GM23338 (cell line): ENCODE results near the gene DPYSL5.

Experiments used
- CREB1 ChIP-seq: fragments of 250-450 bp; sonication (Bioruptor Pico); IDR thresholded peaks from 2 replicates; pipeline ENCODE4 v1.5.0; 2020; ENCODE audit warnings: low read depth, mild to moderate bottlenecking, moderate library complexity
- EZH2 ChIP-seq: fragments of 200-600 bp; sonication (generic); IDR thresholded peaks from one replicate; pipeline ENCODE4 v1.8.0; 2017; ENCODE audit warnings: antibody characterized with exemption, mild to moderate bottlenecking, low read depth; ENCODE audit not compliant: unreplicated experiment
- EZH2phosphoT487 ChIP-seq: fragments of 200-600 bp; sonication (generic); IDR thresholded peaks from one replicate; pipeline ENCODE4 v1.8.1; 2018; ENCODE audit warnings: antibody characterized with exemption; ENCODE audit not compliant: unreplicated experiment
- JUNB ChIP-seq: IDR thresholded peaks from one replicate; pipeline ENCODE4 v1.6.1; 2016; ENCODE audit warnings: antibody characterized with exemption; ENCODE audit not compliant: unreplicated experiment
- NANOG ChIP-seq: IDR thresholded peaks from 2 replicates; pipeline ENCODE4 v1.6.1; 2016; ENCODE audit warnings: antibody characterized with exemption, borderline replicate concordance
- POLR2AphosphoS5 ChIP-seq: IDR thresholded peaks from 2 replicates; pipeline ENCODE4 v1.6.1; 2016; ENCODE audit warnings: antibody characterized with exemption, low read depth
- STAT1 ChIP-seq: IDR thresholded peaks from one replicate; pipeline ENCODE4 v1.6.1; 2016; ENCODE audit warnings: antibody characterized with exemption; ENCODE audit not compliant: unreplicated experiment
- ZNF114 ChIP-seq: fragments of 250-450 bp; sonication (Bioruptor Pico); IDR thresholded peaks from 2 replicates; pipeline ENCODE4 v1.5.0; 2020; ENCODE audit warnings: mild to moderate bottlenecking, moderate library complexity
- ZNF331 ChIP-seq: fragments of 250-450 bp; sonication (Bioruptor Pico); IDR thresholded peaks from 2 replicates; pipeline ENCODE4 v1.5.0; 2020; ENCODE audit warnings: low read depth, mild to moderate bottlenecking, moderate library complexity
- TF ChIP-seq, protein P1 (sequence below), 2 experiments: fragments of 200-600 bp in 1 of 2; sonication (generic) in 1 of 2; conservative IDR thresholded peaks; 2 replicates each; pipeline versions ENCODE4 v1.5.1 to v1.6.1; 2016 to 2017; ENCODE audit warnings: antibody characterized with exemption in 2 of 2, low read depth in 2 of 2, mild to moderate bottlenecking in 2 of 2, moderate library complexity in 1 of 2
- TF ChIP-seq, protein P2 (sequence below): IDR thresholded peaks from one replicate; pipeline ENCODE4 v1.6.1; 2018; ENCODE audit warnings: antibody characterized with exemption; ENCODE audit not compliant: unreplicated experiment
- TF ChIP-seq, protein P3 (sequence below): IDR thresholded peaks from 2 replicates; pipeline ENCODE4 v1.6.1; 2016; ENCODE audit warnings: antibody characterized with exemption
- TF ChIP-seq, protein P4 (sequence below): fragments of 250-450 bp; sonication (Bioruptor Pico); IDR thresholded peaks from 2 replicates; pipeline ENCODE4 v1.5.0; 2020; ENCODE audit warnings: mild to moderate bottlenecking, moderate library complexity

DNA sequence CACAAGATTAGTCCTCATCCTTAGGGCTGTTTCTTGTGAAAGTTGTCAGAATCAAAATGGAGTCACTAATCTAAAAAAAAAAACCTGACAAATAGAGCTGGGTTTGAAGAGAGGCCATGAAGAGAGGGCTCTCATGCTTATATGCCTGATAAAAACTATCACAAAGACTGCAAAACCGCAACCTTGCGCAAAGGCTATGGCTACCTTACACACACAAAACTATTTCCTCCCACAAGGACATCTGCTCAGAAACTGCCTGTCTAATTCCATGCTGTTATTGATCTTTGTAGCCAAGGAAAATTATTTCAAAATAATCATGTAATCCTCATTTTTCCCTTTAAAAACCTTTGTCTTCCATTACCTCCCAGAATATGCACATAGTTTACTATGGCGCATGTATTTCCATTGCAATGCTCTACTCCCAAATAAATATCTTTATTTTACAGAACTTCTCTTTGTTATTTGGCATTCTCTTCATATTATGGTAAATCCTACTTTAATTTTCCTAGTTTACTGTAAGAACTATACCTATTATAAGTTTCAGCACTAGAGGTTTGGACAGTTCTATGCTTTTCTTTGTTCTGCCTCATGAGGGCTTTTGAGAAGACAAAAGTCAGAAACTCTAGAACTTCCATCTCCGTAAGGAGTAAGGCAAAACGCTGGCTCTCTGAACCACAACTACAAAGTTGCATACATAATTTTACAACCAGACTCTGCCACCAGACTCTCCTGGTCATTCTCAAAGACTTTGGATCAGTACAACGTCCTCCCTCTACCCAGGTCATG lies 9.6 kb upstream of the DPYSL5 start:
- TF ChIP-seq POLR2AphosphoS5 (no peak), EZH2phosphoT487 (no peak), NANOG (no peak), EZH2 (no peak), ZNF114 (no peak), CREB1 (CRISPR knock-in tag) (no peak), ZNF331 (CRISPR knock-in tag) (no peak), STAT1 (no peak), JUNB (no peak)
- TF ChIP-seq, protein P1, sequence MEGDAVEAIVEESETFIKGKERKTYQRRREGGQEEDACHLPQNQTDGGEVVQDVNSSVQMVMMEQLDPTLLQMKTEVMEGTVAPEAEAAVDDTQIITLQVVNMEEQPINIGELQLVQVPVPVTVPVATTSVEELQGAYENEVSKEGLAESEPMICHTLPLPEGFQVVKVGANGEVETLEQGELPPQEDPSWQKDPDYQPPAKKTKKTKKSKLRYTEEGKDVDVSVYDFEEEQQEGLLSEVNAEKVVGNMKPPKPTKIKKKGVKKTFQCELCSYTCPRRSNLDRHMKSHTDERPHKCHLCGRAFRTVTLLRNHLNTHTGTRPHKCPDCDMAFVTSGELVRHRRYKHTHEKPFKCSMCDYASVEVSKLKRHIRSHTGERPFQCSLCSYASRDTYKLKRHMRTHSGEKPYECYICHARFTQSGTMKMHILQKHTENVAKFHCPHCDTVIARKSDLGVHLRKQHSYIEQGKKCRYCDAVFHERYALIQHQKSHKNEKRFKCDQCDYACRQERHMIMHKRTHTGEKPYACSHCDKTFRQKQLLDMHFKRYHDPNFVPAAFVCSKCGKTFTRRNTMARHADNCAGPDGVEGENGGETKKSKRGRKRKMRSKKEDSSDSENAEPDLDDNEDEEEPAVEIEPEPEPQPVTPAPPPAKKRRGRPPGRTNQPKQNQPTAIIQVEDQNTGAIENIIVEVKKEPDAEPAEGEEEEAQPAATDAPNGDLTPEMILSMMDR (conservative IDR thresholded peaks at IDR 0.05; ENCODE audit: low read depth in 2 of 2): no peak
- TF ChIP-seq, protein P2, sequence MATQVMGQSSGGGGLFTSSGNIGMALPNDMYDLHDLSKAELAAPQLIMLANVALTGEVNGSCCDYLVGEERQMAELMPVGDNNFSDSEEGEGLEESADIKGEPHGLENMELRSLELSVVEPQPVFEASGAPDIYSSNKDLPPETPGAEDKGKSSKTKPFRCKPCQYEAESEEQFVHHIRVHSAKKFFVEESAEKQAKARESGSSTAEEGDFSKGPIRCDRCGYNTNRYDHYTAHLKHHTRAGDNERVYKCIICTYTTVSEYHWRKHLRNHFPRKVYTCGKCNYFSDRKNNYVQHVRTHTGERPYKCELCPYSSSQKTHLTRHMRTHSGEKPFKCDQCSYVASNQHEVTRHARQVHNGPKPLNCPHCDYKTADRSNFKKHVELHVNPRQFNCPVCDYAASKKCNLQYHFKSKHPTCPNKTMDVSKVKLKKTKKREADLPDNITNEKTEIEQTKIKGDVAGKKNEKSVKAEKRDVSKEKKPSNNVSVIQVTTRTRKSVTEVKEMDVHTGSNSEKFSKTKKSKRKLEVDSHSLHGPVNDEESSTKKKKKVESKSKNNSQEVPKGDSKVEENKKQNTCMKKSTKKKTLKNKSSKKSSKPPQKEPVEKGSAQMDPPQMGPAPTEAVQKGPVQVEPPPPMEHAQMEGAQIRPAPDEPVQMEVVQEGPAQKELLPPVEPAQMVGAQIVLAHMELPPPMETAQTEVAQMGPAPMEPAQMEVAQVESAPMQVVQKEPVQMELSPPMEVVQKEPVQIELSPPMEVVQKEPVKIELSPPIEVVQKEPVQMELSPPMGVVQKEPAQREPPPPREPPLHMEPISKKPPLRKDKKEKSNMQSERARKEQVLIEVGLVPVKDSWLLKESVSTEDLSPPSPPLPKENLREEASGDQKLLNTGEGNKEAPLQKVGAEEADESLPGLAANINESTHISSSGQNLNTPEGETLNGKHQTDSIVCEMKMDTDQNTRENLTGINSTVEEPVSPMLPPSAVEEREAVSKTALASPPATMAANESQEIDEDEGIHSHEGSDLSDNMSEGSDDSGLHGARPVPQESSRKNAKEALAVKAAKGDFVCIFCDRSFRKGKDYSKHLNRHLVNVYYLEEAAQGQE: peak; percentile 76
- TF ChIP-seq, protein P3, sequence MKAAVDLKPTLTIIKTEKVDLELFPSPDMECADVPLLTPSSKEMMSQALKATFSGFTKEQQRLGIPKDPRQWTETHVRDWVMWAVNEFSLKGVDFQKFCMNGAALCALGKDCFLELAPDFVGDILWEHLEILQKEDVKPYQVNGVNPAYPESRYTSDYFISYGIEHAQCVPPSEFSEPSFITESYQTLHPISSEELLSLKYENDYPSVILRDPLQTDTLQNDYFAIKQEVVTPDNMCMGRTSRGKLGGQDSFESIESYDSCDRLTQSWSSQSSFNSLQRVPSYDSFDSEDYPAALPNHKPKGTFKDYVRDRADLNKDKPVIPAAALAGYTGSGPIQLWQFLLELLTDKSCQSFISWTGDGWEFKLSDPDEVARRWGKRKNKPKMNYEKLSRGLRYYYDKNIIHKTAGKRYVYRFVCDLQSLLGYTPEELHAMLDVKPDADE: no peak
- TF ChIP-seq, protein P4, sequence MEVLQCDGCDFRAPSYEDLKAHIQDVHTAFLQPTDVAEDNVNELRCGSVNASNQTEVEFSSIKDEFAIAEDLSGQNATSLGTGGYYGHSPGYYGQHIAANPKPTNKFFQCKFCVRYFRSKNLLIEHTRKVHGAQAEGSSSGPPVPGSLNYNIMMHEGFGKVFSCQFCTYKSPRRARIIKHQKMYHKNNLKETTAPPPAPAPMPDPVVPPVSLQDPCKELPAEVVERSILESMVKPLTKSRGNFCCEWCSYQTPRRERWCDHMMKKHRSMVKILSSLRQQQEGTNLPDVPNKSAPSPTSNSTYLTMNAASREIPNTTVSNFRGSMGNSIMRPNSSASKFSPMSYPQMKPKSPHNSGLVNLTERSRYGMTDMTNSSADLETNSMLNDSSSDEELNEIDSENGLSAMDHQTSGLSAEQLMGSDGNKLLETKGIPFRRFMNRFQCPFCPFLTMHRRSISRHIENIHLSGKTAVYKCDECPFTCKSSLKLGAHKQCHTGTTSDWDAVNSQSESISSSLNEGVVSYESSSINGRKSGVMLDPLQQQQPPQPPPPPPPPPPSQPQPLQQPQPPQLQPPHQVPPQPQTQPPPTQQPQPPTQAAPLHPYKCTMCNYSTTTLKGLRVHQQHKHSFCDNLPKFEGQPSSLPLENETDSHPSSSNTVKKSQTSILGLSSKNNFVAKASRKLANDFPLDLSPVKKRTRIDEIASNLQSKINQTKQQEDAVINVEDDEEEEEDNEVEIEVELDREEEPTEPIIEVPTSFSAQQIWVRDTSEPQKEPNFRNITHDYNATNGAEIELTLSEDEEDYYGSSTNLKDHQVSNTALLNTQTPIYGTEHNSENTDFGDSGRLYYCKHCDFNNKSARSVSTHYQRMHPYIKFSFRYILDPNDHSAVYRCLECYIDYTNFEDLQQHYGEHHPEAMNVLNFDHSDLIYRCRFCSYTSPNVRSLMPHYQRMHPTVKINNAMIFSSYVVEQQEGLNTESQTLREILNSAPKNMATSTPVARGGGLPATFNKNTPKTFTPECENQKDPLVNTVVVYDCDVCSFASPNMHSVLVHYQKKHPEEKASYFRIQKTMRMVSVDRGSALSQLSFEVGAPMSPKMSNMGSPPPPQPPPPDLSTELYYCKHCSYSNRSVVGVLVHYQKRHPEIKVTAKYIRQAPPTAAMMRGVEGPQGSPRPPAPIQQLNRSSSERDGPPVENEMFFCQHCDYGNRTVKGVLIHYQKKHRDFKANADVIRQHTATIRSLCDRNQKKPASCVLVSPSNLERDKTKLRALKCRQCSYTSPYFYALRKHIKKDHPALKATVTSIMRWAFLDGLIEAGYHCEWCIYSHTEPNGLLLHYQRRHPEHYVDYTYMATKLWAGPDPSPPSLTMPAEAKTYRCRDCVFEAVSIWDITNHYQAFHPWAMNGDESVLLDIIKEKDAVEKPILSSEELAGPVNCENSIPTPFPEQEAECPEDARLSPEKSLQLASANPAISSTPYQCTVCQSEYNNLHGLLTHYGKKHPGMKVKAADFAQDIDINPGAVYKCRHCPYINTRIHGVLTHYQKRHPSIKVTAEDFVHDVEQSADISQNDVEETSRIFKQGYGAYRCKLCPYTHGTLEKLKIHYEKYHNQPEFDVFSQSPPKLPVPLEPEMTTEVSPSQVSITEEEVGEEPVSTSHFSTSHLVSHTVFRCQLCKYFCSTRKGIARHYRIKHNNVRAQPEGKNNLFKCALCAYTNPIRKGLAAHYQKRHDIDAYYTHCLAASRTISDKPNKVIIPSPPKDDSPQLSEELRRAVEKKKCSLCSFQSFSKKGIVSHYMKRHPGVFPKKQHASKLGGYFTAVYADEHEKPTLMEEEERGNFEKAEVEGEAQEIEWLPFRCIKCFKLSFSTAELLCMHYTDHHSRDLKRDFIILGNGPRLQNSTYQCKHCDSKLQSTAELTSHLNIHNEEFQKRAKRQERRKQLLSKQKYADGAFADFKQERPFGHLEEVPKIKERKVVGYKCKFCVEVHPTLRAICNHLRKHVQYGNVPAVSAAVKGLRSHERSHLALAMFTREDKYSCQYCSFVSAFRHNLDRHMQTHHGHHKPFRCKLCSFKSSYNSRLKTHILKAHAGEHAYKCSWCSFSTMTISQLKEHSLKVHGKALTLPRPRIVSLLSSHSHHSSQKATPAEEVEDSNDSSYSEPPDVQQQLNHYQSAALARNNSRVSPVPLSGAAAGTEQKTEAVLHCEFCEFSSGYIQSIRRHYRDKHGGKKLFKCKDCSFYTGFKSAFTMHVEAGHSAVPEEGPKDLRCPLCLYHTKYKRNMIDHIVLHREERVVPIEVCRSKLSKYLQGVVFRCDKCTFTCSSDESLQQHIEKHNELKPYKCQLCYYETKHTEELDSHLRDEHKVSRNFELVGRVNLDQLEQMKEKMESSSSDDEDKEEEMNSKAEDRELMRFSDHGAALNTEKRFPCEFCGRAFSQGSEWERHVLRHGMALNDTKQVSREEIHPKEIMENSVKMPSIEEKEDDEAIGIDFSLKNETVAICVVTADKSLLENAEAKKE (CRISPR knock-in tag): no peak
